DLD1 (cell line): Measurements from ENCODE around the gene KRTAP10-4.
"Not testable (repeated sequence)": the region's sequence is repeated elsewhere in the genome, so short reads cannot be mapped to it uniquely, and the experiment has no call there.

Experiments
- in situ Hi-C: cut with HindIII; loops from 2 replicates; pipeline ENCODE4 v1.10.0; 2017; ENCODE audit warnings: low sequenced_read_pairs

KRTAP10-4 gene

GRCh38 chr21:44573630-44574456, at the start of gene KRTAP10-4:
Gene KRTAP10-4 (plus strand): TSS chr21:44573729. CDS start chr21:44573759, 30 bp downstream.
- in situ Hi-C loops: not testable (repeated sequence)

- in situ Hi-C loops: no loop called here
Measured at GRCh38 chr21:44524414-44525371, 48.8 kb upstream of the KRTAP10-4 start.

GRCh38 chr21:44525391-44526095, 48.0 kb upstream of the KRTAP10-4 start:
- in situ Hi-C loops: no loop called here

GRCh38 chr21:44526096-44526997, 47.2 kb upstream of the KRTAP10-4 start:
- in situ Hi-C loops: no loop called here

GRCh38 chr21:44527156-44527982, 46.2 kb upstream of the KRTAP10-4 start:
- in situ Hi-C loops: no loop called here

GRCh38 chr21:44527983-44528633, 45.4 kb upstream of the KRTAP10-4 start:
- in situ Hi-C loops: no loop called here

GRCh38 chr21:44528634-44528995, 44.9 kb upstream of the KRTAP10-4 start:
- in situ Hi-C loops: no loop called here

GRCh38 chr21:44529011-44529421, 44.5 kb upstream of the KRTAP10-4 start:
- in situ Hi-C loops: no loop called here

- in situ Hi-C loops: no loop called here
Measured at GRCh38 chr21:44529503-44530125, 43.9 kb upstream of the KRTAP10-4 start.

GRCh38 chr21:44530221-44530902, 43.2 kb upstream of the KRTAP10-4 start:
- in situ Hi-C loops: no loop called here

GRCh38 chr21:44530903-44531605, 42.5 kb upstream of the KRTAP10-4 start:
- in situ Hi-C loops: no loop called here

- in situ Hi-C loops: no loop called here
Measured at GRCh38 chr21:44531606-44532564, 41.6 kb upstream of the KRTAP10-4 start.

- in situ Hi-C loops: no loop called here
Measured at GRCh38 chr21:44532712-44533111, 40.8 kb upstream of the KRTAP10-4 start.

- in situ Hi-C loops: no loop called here
Measured at GRCh38 chr21:44533121-44533890, 40.2 kb upstream of the KRTAP10-4 start.
